ENCODE data around the gene IRGC. TPM values are rescaled to one million over a fixed set of nuclear protein-coding genes. Genes with fewer than 3 reads are reported as not detected.
A peak's percentile ranks its signal among the peaks of the same experiment; 100 is the strongest.

Gene IRGC
- polyA plus RNA-seq, 1 donor from 2014 or later = 0.51 TPM

DNA sequence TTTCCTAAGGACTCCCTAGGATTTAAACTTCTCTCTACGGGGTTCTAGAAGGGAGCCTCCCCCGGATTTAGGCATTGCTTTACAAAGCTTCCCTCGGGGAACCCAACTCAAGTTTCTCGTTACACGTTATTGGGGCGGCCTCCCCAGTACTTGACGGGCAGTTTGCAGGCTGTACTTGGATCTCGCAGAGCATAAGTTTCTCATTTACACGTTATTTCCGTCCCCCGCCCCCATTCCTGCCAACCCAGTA is 38.3 kb downstream of the IRGC start:
- Histone ChIP-seq H3K36me3 (ENCODE audit: insufficient read depth, low read length) (no peaks in the 10 kb centered on the region), H3K27me3 (ENCODE audit: insufficient read depth, low read depth, low read length) (no peaks in the 10 kb centered on the region), H3K4me3 (ENCODE audit: low read length) (peak overlapping the region; percentile 90), H4K20me1 (ENCODE audit: insufficient read depth) (no peaks in the 10 kb centered on the region), H3K4me2 (ENCODE audit: low read length) (peak overlapping the region; percentile 80), H3K9me3 (ENCODE audit: low read length) (no peaks in the 10 kb centered on the region), H3F3A (ENCODE audit: insufficient read depth, low read length, poor library complexity, severe bottlenecking) (no peaks in the 10 kb centered on the region), H3K9ac (ENCODE audit: low read length) (peak overlapping the region; percentile 96), H2AFZ (ENCODE audit: low read depth, low read length) (peak overlapping the region; percentile 67), H3K27ac (ENCODE audit: low read length) (peak overlapping the region; percentile 99), H3K79me2 (replicated peaks; ENCODE audit: insufficient read depth, low read length) (peaks cover 22% of the 10 kb centered on the region), H3K9me2 (ENCODE audit: insufficient read depth, low read length) (no peaks in the 10 kb centered on the region)
- TF ChIP-seq RAD21 (conservative IDR thresholded peaks at IDR 0.05) (no peak), CTCF (IDR thresholded peaks at IDR 0.05; ENCODE audit: poor library complexity, severe bottlenecking) (no peak), MXI1 (conservative IDR thresholded peaks at IDR 0.05; ENCODE audit: poor library complexity, severe bottlenecking) (no peak), TAF1 (IDR thresholded peaks at IDR 0.05; ENCODE audit: low read depth) (no peak), EP300 (conservative IDR thresholded peaks at IDR 0.05; ENCODE audit: poor library complexity, severe bottlenecking) (no peak), SMC3 (conservative IDR thresholded peaks at IDR 0.05; ENCODE audit: poor library complexity) (no peak)
- TF ChIP-seq, protein P1, sequence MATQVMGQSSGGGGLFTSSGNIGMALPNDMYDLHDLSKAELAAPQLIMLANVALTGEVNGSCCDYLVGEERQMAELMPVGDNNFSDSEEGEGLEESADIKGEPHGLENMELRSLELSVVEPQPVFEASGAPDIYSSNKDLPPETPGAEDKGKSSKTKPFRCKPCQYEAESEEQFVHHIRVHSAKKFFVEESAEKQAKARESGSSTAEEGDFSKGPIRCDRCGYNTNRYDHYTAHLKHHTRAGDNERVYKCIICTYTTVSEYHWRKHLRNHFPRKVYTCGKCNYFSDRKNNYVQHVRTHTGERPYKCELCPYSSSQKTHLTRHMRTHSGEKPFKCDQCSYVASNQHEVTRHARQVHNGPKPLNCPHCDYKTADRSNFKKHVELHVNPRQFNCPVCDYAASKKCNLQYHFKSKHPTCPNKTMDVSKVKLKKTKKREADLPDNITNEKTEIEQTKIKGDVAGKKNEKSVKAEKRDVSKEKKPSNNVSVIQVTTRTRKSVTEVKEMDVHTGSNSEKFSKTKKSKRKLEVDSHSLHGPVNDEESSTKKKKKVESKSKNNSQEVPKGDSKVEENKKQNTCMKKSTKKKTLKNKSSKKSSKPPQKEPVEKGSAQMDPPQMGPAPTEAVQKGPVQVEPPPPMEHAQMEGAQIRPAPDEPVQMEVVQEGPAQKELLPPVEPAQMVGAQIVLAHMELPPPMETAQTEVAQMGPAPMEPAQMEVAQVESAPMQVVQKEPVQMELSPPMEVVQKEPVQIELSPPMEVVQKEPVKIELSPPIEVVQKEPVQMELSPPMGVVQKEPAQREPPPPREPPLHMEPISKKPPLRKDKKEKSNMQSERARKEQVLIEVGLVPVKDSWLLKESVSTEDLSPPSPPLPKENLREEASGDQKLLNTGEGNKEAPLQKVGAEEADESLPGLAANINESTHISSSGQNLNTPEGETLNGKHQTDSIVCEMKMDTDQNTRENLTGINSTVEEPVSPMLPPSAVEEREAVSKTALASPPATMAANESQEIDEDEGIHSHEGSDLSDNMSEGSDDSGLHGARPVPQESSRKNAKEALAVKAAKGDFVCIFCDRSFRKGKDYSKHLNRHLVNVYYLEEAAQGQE (IDR thresholded peaks at IDR 0.05; ENCODE audit: borderline replicate concordance) = no peak

GRCh38 chr19:43754503-43755255 is 38.8 kb downstream of the IRGC start, which contains the start of gene SMG9:
Gene SMG9 (minus strand): TSS chr19:43754962. CDS start chr19:43750741, 4,221 bp downstream.
- peak within 1 kb of the TSS; percentile 99 for H3K27ac ChIP-seq (ENCODE audit: low read length)
- TF ChIP-seq POLR2AphosphoS5 (IDR thresholded peaks at IDR 0.05) = peak; percentile 97
- TF ChIP-seq, protein P1 (IDR thresholded peaks at IDR 0.05; ENCODE audit: borderline replicate concordance) = peak; percentile 89
- peak; percentile 13 for TF ChIP-seq RAD21 (conservative IDR thresholded peaks at IDR 0.05)
- peak; percentile 96 for TF ChIP-seq TAF1 (IDR thresholded peaks at IDR 0.05; ENCODE audit: low read depth)
- TF ChIP-seq EZH2 (IDR thresholded peaks at IDR 0.05; ENCODE audit: borderline replicate concordance, insufficient read depth, low read length, poor library complexity, severe bottlenecking) = no peak
- no peak for TF ChIP-seq CTCF (IDR thresholded peaks at IDR 0.05; ENCODE audit: poor library complexity, severe bottlenecking)
- TF ChIP-seq EP300 (conservative IDR thresholded peaks at IDR 0.05; ENCODE audit: poor library complexity, severe bottlenecking) = peak; percentile 87
- TF ChIP-seq SMC3 (conservative IDR thresholded peaks at IDR 0.05; ENCODE audit: poor library complexity) = peak; percentile 30
- TF ChIP-seq MXI1 (conservative IDR thresholded peaks at IDR 0.05; ENCODE audit: poor library complexity, severe bottlenecking) = peak; percentile 84
- H4K20me1 ChIP-seq (ENCODE audit: insufficient read depth) = no peaks in the 10 kb centered on the region
- H3K36me3 ChIP-seq (ENCODE audit: insufficient read depth, low read length) = no peaks in the 10 kb centered on the region
- H3K4me2 ChIP-seq (ENCODE audit: low read length) = peak within 1 kb of the TSS; percentile 81
- peaks cover 22% of the 10 kb centered on the region for H3K79me2 ChIP-seq (replicated peaks; ENCODE audit: insufficient read depth, low read length)
- H3K4me3 ChIP-seq (ENCODE audit: low read length) = peak within 1 kb of the TSS; percentile 90
- no peaks in the 10 kb centered on the region for H3K9me3 ChIP-seq (ENCODE audit: low read length)
- H3F3A ChIP-seq (ENCODE audit: insufficient read depth, low read length, poor library complexity, severe bottlenecking) = no peaks in the 10 kb centered on the region
- no peaks in the 10 kb centered on the region for H3K27me3 ChIP-seq (ENCODE audit: insufficient read depth, low read depth, low read length)
- peak within 1 kb of the TSS; percentile 96 for H3K9ac ChIP-seq (ENCODE audit: low read length)
- peak within 1 kb of the TSS; percentile 86 for H2AFZ ChIP-seq (ENCODE audit: low read depth, low read length)
- H3K9me2 ChIP-seq (ENCODE audit: insufficient read depth, low read length) = no peaks in the 10 kb centered on the region
